H9 (cell line): ENCODE results near the gene VASN. TPM values are rescaled to one million over a fixed set of nuclear protein-coding genes. Genes with fewer than 3 reads are reported as not detected.
A peak's percentile ranks its signal among the peaks of the same experiment; 100 is the strongest.

Experiments used
- DNase-seq: peaks from one replicate; pipeline ENCODE4 v3.0.0-alpha.2; 2017
- H2AFZ ChIP-seq: one replicate; pipeline ENCODE4 v1.6.1; 2013; ENCODE audit warnings: mild to moderate bottlenecking, low read length, control low read depth, moderate library complexity
- H2AK5ac ChIP-seq: 2 replicates; pipeline ENCODE4 v1.6.1; 2013; ENCODE audit warnings: low read length, control low read depth, mixed read lengths; ENCODE audit not compliant: insufficient read length
- H2BK120ac ChIP-seq: one replicate; pipeline ENCODE4 v1.6.1; 2013; ENCODE audit warnings: low read depth, mild to moderate bottlenecking, low read length, control low read depth, inconsistent platforms; ENCODE audit not compliant: poor library complexity, severe bottlenecking
- H2BK12ac ChIP-seq: 2 replicates; pipeline ENCODE4 v1.6.1; 2013; ENCODE audit warnings: low read length, control low read depth, mixed read lengths, low read depth; ENCODE audit not compliant: insufficient read length
- H2BK15ac ChIP-seq: 2 replicates; pipeline ENCODE4 v1.6.1; 2013; ENCODE audit warnings: low read depth, low read length, control low read depth
- H2BK20ac ChIP-seq: one replicate; pipeline ENCODE4 v1.6.1; 2013; ENCODE audit warnings: low read depth, mild to moderate bottlenecking, low read length, control low read depth, inconsistent platforms; ENCODE audit not compliant: poor library complexity, severe bottlenecking
- H2BK5ac ChIP-seq: 2 replicates; pipeline ENCODE4 v1.6.1; 2013; ENCODE audit warnings: low read length, control low read depth, mixed read lengths; ENCODE audit not compliant: insufficient read length
- H3K14ac ChIP-seq: 2 replicates; pipeline ENCODE4 v1.6.1; 2013; ENCODE audit warnings: low read length, control low read depth; ENCODE audit not compliant: insufficient read depth
- H3K18ac ChIP-seq: 2 replicates; pipeline ENCODE4 v1.6.1; 2013; ENCODE audit warnings: low read depth, mild to moderate bottlenecking, mixed read lengths, low read length, control low read depth; ENCODE audit not compliant: insufficient read length
- H3K23ac ChIP-seq: 2 replicates; pipeline ENCODE4 v1.6.1; 2013; ENCODE audit warnings: low read length, control low read depth, mixed read lengths, low read depth; ENCODE audit not compliant: insufficient read length
- H3K23me2 ChIP-seq: 2 replicates; pipeline ENCODE4 v1.6.1; 2013; ENCODE audit warnings: low read depth, mild to moderate bottlenecking, mixed read lengths, low read length, control low read depth; ENCODE audit not compliant: insufficient read length, poor library complexity, severe bottlenecking
- H3K27ac ChIP-seq: 2 replicates; pipeline ENCODE4 v1.5.1; 2013; ENCODE audit warnings: low read length, control low read depth, mixed read lengths, low read depth; ENCODE audit not compliant: insufficient read length
- H3K27me3 ChIP-seq: 2 replicates; pipeline ENCODE4 v1.6.1; 2013; ENCODE audit warnings: low read length, control low read depth, inconsistent platforms; ENCODE audit not compliant: insufficient read depth
- H3K4ac ChIP-seq: 2 replicates; pipeline ENCODE4 v1.6.1; 2013; ENCODE audit warnings: low read depth, mild to moderate bottlenecking, control low read depth, inconsistent platforms, low read length, moderate library complexity
- H3K4me1 ChIP-seq: 2 replicates; pipeline ENCODE4 v1.6.1; 2013; ENCODE audit warnings: low read length, control low read depth, inconsistent platforms; ENCODE audit not compliant: insufficient read depth
- H3K4me2 ChIP-seq: 2 replicates; pipeline ENCODE4 v1.6.1; 2013; ENCODE audit warnings: low read length, control low read depth, mixed read lengths; ENCODE audit not compliant: insufficient read length, insufficient read depth
- H3K56ac ChIP-seq: 2 replicates; pipeline ENCODE4 v1.6.1; 2013; ENCODE audit warnings: low read depth, mild to moderate bottlenecking, mixed read lengths, low read length, control low read depth; ENCODE audit not compliant: insufficient read length
- H3K79me1 ChIP-seq: 2 replicates; pipeline ENCODE4 v1.6.1; 2013; ENCODE audit warnings: low read depth, mild to moderate bottlenecking, moderate library complexity, low read length, control low read depth, inconsistent platforms; ENCODE audit not compliant: insufficient read depth, poor library complexity, severe bottlenecking
- H3K79me2 ChIP-seq: 2 replicates; pipeline ENCODE4 v1.6.1; 2013; ENCODE audit warnings: low read length, control low read depth, inconsistent platforms; ENCODE audit not compliant: insufficient read depth
- H3K9ac ChIP-seq: 2 replicates; pipeline ENCODE4 v1.6.1; 2013; ENCODE audit warnings: low read length, control low read depth, mixed read lengths; ENCODE audit not compliant: insufficient read length; ENCODE audit errors: extremely low read depth
- H3K9me3 ChIP-seq: one replicate; pipeline ENCODE4 v1.6.1; 2013; ENCODE audit warnings: low read depth, low read length, inconsistent platforms; ENCODE audit not compliant: control insufficient read depth
- H3T11ph ChIP-seq: one replicate; pipeline ENCODE4 v1.6.1; 2013; ENCODE audit warnings: mild to moderate bottlenecking, low read length, control low read depth, inconsistent platforms
- H4K20me1 ChIP-seq: one replicate; pipeline ENCODE4 v1.6.1; 2013; ENCODE audit not compliant: control insufficient read depth, insufficient read length, insufficient read depth
- H4K5ac ChIP-seq: 2 replicates; pipeline ENCODE4 v1.6.1; 2013; ENCODE audit warnings: low read depth, mild to moderate bottlenecking, mixed read lengths, low read length, control low read depth; ENCODE audit not compliant: insufficient read length
- H4K8ac ChIP-seq: replicated peaks from 2 replicates; pipeline ENCODE4 v1.6.1; 2013; ENCODE audit warnings: low read length, control low read depth, mixed read lengths, low read depth; ENCODE audit not compliant: insufficient read length
- H4K91ac ChIP-seq: 2 replicates; pipeline ENCODE4 v1.6.1; 2013; ENCODE audit warnings: low read depth, mild to moderate bottlenecking, moderate library complexity, mixed read lengths, low read length, control low read depth; ENCODE audit not compliant: insufficient read length
- H3K27ac Mint-ChIP-seq, 3 experiments: 2 replicates in 2 of 3; 3 replicates in 1 of 3; pipeline ENCODE4 v1.8.0; 2020 to 2021; ENCODE audit warnings: mixed read lengths in 3 of 3, mild to moderate bottlenecking in 1 of 3, moderate library complexity in 1 of 3
- H3K27me3 Mint-ChIP-seq: 2 replicates; pipeline ENCODE4 v1.8.0; 2021; ENCODE audit warnings: low read depth, mild to moderate bottlenecking, moderate library complexity, mixed read lengths
- H3K36me3 Mint-ChIP-seq, 3 experiments: 2 replicates in 2 of 3; 3 replicates in 1 of 3; pipeline ENCODE4 v1.8.0; 2020 to 2021; ENCODE audit warnings: low read depth in 3 of 3, mixed read lengths in 3 of 3; ENCODE audit not compliant: insufficient read depth in 1 of 3
- H3K4me1 Mint-ChIP-seq, 2 experiments: 2 replicates each; pipeline ENCODE4 v1.8.0; 2020; ENCODE audit warnings: mixed read lengths in 2 of 2
- H3K4me3 Mint-ChIP-seq, 2 experiments: 2 replicates in 1 of 2; 3 replicates in 1 of 2; pipeline ENCODE4 v1.8.0; 2020 to 2021; ENCODE audit warnings: mild to moderate bottlenecking in 2 of 2, mixed read lengths in 2 of 2, moderate library complexity in 1 of 2
- H3K9me3 Mint-ChIP-seq, 2 experiments: 2 replicates in 1 of 2; 3 replicates in 1 of 2; pipeline ENCODE4 v1.8.0; 2020; ENCODE audit warnings: mild to moderate bottlenecking in 2 of 2, mixed read lengths in 2 of 2, moderate library complexity in 1 of 2
- WGBS: extraction: QIAGEN DNeasy Blood & Tissue Kit; methylation state at CpG from one replicate; pipeline ENCODE4 v1.1.7; 2013; ENCODE audit warnings: missing lambda C conversion rate, low lambda C conversion rate, mixed read lengths; ENCODE audit not compliant: insufficient read length; ENCODE audit errors: extremely low coverage; 5-methylcytosine and 5-hydroxymethylcytosine counted together
- total RNA-seq: library from RNA; stranded (reverse); gene quantifications from 2 replicates; pipeline ENCODE4 v1.2.1, GENCODE V29; 2021
- TF ChIP-seq, protein P1 (sequence below): fragments of 200-600 bp; sonication (generic); conservative IDR thresholded peaks from 3 replicates; pipeline ENCODE4 v1.8.0; 2021; ENCODE audit warnings: antibody characterized with exemption, mild to moderate bottlenecking

Gene VASN
- total RNA-seq, 1 experiment from 2014 or later, result 11.0 TPM

GRCh38 chr16:4375717-4376116, 4.1 kb downstream of the VASN start:
- H3K79me2 ChIP-seq, result peaks cover 1% of the 10 kb centered on the region; the same call in 1 of the 2 replicates
- H3K9ac ChIP-seq, result no peak overlapping the region
- no peak overlapping the region for H3K18ac ChIP-seq
- H3K27ac ChIP-seq, result no peak overlapping the region
- peak overlapping the region in 2 of 3 experiments; percentile 7 to 49; a peak in 2 of 7 replicates for H3K27ac Mint-ChIP-seq
- no peak for DNase-seq
- no peak overlapping the region for H3K4me2 ChIP-seq
- H2BK20ac ChIP-seq, result no peak overlapping the region
- no peak overlapping the region for H4K8ac ChIP-seq
- H4K5ac ChIP-seq, result no peak overlapping the region
- no peaks in the 10 kb centered on the region for H3K79me1 ChIP-seq
- no peak overlapping the region for H3K23ac ChIP-seq
- no peak overlapping the region for H2AK5ac ChIP-seq
- no peak overlapping the region for H3T11ph ChIP-seq
- H3K4me1 Mint-ChIP-seq, result peaks cover 36 to 65% of the 10 kb centered on the region in 2 experiments
- H3K27me3 ChIP-seq, result no peaks in the 10 kb centered on the region
- H3K4me1 ChIP-seq, result peaks cover 11% of the 10 kb centered on the region; the same call in 1 of the 2 replicates
- no CpG with 5 or more reads among the region's 15 CpGs for WGBS
- H2AFZ ChIP-seq, result no peak overlapping the region
- H4K91ac ChIP-seq, result no peak overlapping the region
- H3K23me2 ChIP-seq, result no peaks in the 10 kb centered on the region
- H4K20me1 ChIP-seq, result no peaks in the 10 kb centered on the region
- peaks cover 0 to 3% (median 3%) of the 10 kb centered on the region in 3 experiments; a peak in 1 of 7 replicates for H3K36me3 Mint-ChIP-seq
- no peak overlapping the region for H2BK15ac ChIP-seq
- no peak overlapping the region for H3K56ac ChIP-seq
- no peaks in the 10 kb centered on the region for H3K9me3 Mint-ChIP-seq
- H3K14ac ChIP-seq, result no peak overlapping the region
- no peak overlapping the region for H2BK120ac ChIP-seq
- peak overlapping the region in 1 of 2 experiments; percentile 43; a peak in 2 of 5 replicates for H3K4me3 Mint-ChIP-seq
- no peak overlapping the region for H2BK12ac ChIP-seq
- H3K27me3 Mint-ChIP-seq, result no peaks in the 10 kb centered on the region
- TF ChIP-seq, protein P1, sequence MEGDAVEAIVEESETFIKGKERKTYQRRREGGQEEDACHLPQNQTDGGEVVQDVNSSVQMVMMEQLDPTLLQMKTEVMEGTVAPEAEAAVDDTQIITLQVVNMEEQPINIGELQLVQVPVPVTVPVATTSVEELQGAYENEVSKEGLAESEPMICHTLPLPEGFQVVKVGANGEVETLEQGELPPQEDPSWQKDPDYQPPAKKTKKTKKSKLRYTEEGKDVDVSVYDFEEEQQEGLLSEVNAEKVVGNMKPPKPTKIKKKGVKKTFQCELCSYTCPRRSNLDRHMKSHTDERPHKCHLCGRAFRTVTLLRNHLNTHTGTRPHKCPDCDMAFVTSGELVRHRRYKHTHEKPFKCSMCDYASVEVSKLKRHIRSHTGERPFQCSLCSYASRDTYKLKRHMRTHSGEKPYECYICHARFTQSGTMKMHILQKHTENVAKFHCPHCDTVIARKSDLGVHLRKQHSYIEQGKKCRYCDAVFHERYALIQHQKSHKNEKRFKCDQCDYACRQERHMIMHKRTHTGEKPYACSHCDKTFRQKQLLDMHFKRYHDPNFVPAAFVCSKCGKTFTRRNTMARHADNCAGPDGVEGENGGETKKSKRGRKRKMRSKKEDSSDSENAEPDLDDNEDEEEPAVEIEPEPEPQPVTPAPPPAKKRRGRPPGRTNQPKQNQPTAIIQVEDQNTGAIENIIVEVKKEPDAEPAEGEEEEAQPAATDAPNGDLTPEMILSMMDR, result no peak
- no peaks in the 10 kb centered on the region for H3K9me3 ChIP-seq
- no peak overlapping the region for H3K4ac ChIP-seq
- no peak overlapping the region for H2BK5ac ChIP-seq
